Mucosa of rectum (tissue), 2 donors: ENCODE results near the gene PAQR9.

ENCODE experiments used
- H3K27ac ChIP-seq, 2 donors: one replicate each; pipeline ENCODE4 v1.7.0; 2013; ENCODE audit warnings: inconsistent platforms in 2 of 2, low read depth in 2 of 2, low read length in 2 of 2
- H3K27me3 ChIP-seq, 2 donors: one replicate each; pipeline ENCODE4 v1.7.0; 2013; ENCODE audit warnings: low read length in 2 of 2; ENCODE audit not compliant: control insufficient read depth in 2 of 2, insufficient read depth in 2 of 2
- H3K36me3 ChIP-seq, 2 donors: one replicate each; pipeline ENCODE4 v1.7.0; 2013; ENCODE audit warnings: low read length in 2 of 2; ENCODE audit not compliant: control insufficient read depth in 2 of 2, insufficient read depth in 2 of 2
- H3K4me1 ChIP-seq, 2 donors: one replicate each; pipeline ENCODE4 v1.7.0; 2013; ENCODE audit warnings: low read length in 2 of 2, mild to moderate bottlenecking in 1 of 2; ENCODE audit not compliant: control insufficient read depth in 2 of 2, insufficient read depth in 2 of 2
- H3K4me3 ChIP-seq, 2 donors: one replicate each; pipeline ENCODE4 v1.7.0; 2013; ENCODE audit warnings: low read length in 2 of 2
- H3K9ac ChIP-seq, 2 donors: one replicate each; pipeline ENCODE4 v1.7.0; 2013; ENCODE audit warnings: low read length in 2 of 2, low read depth in 1 of 2, mild to moderate bottlenecking in 1 of 2
- H3K9me3 ChIP-seq, 2 donors: one replicate each; pipeline ENCODE4 v1.7.0; 2013; ENCODE audit warnings: low read length in 2 of 2; ENCODE audit not compliant: control insufficient read depth in 2 of 2
- donor health status: healthy.
- donor health status: Normal muscosa, but diverticular disease.

Gene PAQR9

DNA sequence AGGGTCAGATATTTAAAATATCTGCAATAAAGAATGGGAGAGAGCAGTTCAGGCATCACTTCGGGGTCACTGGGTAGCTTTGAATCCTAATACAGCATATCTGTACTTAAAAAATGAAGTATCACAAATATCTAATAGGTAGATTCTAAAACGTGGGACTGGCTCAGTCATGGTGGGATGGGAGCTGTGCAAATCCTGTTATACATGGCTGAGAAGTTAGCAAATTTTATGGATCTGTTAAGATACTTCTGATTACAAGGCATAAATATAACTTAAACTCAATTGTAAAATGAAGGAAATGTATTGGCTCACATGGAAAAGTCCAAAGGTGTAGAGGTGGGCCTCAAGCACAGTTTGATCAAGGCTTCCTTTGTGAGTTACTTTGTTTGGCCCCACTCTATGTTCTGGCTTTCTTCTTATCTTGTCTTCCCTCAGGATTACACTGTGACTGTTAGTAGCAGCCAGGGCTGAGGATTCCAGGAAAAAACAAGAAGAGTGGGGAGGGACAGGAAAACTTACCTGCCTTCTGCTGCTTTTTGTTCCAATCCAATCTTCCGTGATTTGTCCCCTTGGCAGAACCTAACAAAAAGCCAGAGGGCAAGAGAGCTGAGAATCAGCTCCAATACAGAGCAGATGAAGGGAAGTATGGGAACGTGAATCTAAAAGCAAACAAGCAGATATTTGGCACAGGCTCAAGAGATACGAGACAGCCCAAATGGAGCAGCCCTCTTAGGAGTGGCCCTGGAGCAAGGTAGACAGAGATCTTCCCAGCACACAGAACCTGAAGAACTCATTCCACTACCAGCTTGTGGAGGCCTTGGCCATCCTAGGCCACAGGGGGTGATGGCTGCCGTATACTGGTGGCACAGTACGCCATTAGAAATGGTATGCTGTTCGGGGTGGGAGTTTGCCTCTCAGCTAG, 10.9 kb downstream of the PAQR9 start:
- Histone ChIP-seq H3K27ac (no peak overlapping the region), H3K4me1 (no peaks in the 10 kb centered on the region), H3K27me3 (peaks cover 5 to 10% of the 10 kb centered on the region in 2 donors), H3K9me3 (no peaks in the 10 kb centered on the region), H3K36me3 (no peaks in the 10 kb centered on the region), H3K4me3 (no peak overlapping the region), H3K9ac (no peak overlapping the region)

DNA sequence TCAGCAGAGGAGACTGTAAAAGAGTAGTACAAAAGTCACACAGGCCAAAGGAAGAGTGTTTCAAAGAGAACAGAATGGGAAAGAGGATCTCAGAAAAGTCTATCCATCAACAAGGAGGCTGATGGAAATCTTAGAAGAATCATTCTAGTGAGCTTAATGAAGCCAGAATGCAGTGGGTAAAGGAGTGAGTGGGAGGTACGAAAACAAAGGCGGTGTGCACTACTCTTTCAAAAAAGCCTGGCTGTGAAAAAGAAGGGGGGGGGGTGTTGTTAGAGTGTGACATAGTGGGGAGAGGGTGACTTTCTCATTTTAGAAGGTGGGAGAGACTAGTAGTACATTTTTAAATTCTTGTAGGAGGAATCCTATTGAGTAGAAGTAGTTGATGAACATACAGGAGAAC, 11.7 kb downstream of the PAQR9 start:
- Histone ChIP-seq H3K36me3 (no peaks in the 10 kb centered on the region), H3K4me1 (no peaks in the 10 kb centered on the region), H3K27me3 (peaks cover 10% of the 10 kb centered on the region in 2 donors), H3K9me3 (no peaks in the 10 kb centered on the region), H3K27ac (no peak overlapping the region), H3K4me3 (no peak overlapping the region), H3K9ac (no peak overlapping the region)

DNA sequence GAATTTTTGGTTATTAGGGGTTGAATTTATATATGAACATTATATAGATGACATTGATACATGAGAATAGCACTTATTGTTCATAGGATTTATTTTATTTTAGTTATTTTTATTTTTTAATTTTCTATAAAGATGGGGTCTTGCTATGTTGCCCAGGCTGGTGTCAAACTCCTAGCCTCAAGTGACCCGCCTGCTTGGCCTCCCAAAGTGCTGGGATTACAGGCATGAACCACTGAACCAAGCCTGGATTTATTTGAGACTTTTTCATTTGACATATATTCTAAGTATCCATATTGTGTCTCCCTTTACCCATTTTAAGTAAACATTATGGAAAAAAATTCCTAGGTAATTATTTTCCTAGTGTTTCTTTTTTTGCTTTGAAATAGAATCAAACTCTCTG, 12.5 kb downstream of the PAQR9 start:
- no peaks in the 10 kb centered on the region for H3K36me3 ChIP-seq

DNA sequence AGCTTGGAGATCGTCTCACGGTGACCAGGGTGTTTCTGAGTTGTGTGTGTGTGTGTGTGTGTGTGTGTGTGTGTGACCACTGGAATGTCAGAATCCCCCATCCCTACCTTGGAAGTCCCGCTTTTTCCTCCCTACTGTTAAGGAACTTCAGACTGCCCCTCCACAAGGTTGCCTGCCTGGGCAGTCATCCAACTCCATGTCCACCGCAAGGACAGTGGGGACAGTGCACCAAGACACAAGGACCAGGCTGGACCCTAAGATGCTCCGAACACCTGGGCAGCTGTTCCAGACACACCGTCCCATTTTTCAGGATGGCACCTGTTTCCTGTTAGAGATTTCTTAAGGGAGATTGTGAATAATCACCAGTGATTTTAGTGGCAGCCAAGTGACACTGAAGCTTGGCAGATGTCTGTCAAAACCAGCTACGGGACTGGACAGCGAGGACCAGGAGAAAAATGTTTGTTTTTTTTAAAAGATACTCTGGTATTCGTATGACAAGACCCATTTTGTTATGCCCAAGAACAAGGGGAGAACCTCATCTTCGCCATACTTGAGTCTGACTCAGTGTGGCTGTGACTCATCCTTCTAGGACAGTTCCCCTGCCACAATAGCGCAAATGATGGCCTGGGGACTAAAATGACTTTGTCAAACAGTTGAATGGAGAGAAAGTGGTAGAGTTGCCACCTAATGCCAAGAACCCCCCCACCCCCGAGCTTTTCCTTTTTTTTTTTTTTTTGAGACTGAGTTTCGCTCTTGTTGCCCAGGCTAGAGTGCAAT, 15.5 kb downstream of the PAQR9 start:
- no peaks in the 10 kb centered on the region for H3K9me3 ChIP-seq

More for the DNA sequence above, 12.5 kb downstream of the PAQR9 start:
- Histone ChIP-seq H3K27ac (no peak overlapping the region), H3K4me3 (no peak overlapping the region), H3K27me3 (peaks cover 10 to 11% of the 10 kb centered on the region in 2 donors), H3K9me3 (no peaks in the 10 kb centered on the region), H3K9ac (no peak overlapping the region), H3K4me1 (no peaks in the 10 kb centered on the region)

DNA sequence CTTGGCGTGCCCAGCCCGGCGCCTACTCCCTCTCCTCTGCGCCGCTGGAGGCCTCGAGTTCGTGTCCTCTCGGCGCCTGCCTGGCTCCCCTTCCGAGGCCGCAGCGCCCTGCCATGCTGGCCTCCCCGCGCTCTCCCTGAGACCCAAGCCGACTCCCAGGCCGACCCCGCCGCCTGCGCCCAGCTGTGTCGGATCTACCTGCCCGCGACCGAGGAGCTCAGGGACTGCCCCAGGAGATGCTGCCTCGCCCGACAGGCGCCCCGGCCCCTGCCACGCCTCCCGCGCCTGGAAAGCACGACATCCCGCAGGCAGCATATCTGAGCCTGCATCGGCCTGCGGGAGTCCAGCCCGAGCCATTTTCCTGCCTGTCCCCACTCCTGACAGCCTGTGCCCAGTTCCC, 16.1 kb downstream of the PAQR9 start:
- Histone ChIP-seq H3K4me3 (no peak overlapping the region), H3K9ac (no peak overlapping the region), H3K9me3 (no peaks in the 10 kb centered on the region), H3K27ac (no peak overlapping the region), H3K36me3 (no peaks in the 10 kb centered on the region), H3K27me3 (peaks cover 10 to 11% of the 10 kb centered on the region in 2 donors), H3K4me1 (no peaks in the 10 kb centered on the region)

More for the DNA sequence above, 15.5 kb downstream of the PAQR9 start:
- Histone ChIP-seq H3K36me3 (no peaks in the 10 kb centered on the region), H3K9ac (no peak overlapping the region), H3K27ac (no peak overlapping the region), H3K27me3 (peaks cover 10 to 11% of the 10 kb centered on the region in 2 donors), H3K4me3 (no peak overlapping the region), H3K4me1 (no peaks in the 10 kb centered on the region)

DNA sequence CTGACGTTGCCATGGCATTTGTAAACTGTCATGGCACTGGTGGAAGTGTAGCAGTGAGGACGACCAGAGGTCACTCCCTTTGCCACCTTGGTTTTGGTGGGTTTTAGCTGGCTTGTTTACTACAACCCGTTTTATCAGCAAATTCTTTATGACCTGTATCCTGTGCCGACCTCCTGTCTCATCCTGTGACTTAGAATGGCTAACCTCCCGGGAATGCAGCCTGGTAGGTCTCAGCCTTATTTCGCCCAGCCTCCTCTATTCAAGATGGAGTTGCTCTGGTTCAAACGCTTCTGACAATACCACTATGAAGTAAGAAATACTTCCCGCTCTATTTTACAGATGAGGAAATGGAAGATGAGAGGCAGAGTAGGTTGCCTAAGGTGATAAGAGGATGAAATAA, 16.6 kb downstream of the PAQR9 start:
- H3K9me3 ChIP-seq = no peaks in the 10 kb centered on the region
- H3K9ac ChIP-seq = no peak overlapping the region
- H3K4me1 ChIP-seq = no peaks in the 10 kb centered on the region
- H3K27me3 ChIP-seq = peaks cover 10 to 11% of the 10 kb centered on the region in 2 donors
- H3K36me3 ChIP-seq = no peaks in the 10 kb centered on the region
- no peak overlapping the region for H3K27ac ChIP-seq
- H3K4me3 ChIP-seq = no peak overlapping the region

DNA sequence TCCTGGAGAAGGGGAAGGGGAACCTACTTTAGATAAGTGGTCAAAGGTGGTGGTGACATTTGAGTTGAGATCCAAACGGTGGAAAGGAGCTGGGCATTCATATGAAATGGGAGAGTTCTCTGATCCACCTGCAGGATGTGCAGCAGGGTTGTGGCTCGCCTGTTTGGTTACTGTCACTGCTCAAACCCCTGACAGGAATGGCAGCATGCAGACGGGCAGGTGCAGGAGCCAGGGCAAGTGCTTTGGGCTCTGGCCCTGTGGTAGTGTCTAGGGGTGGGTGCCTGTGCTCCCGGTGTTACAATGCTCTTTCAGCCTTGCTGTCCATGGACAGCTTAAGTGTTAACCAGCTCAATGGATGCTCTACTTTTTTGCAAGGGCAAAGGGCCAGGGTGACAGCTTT, 18.5 kb downstream of the PAQR9 start:
- H3K4me3 ChIP-seq = no peak overlapping the region
- H3K27me3 ChIP-seq = peaks cover 10 to 11% of the 10 kb centered on the region in 2 donors
- H3K9ac ChIP-seq = no peak overlapping the region
- H3K4me1 ChIP-seq = no peaks in the 10 kb centered on the region
- H3K27ac ChIP-seq = no peak overlapping the region
- H3K9me3 ChIP-seq = no peaks in the 10 kb centered on the region
- no peaks in the 10 kb centered on the region for H3K36me3 ChIP-seq

DNA sequence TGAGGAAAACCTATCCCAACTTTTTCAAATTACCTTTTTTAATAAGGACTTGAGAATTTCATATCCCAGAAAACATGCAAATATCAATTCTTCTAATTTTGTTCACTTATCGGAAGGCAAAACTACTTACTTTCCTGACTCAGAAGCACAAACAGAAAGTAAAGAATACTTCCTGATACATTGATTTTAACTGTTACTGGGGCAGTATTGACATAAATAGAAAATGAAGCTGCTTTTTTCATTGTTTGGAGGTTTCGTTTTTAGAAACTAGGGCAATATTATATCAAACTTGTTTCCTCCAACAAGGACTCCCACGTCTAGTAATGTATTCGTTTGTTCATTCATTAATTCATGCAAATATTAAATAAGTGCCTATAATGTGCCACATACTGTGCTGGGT, 19.1 kb downstream of the PAQR9 start:
- Histone ChIP-seq H3K9ac (no peak overlapping the region), H3K27me3 (peaks cover 10 to 11% of the 10 kb centered on the region in 2 donors), H3K9me3 (no peaks in the 10 kb centered on the region), H3K4me1 (no peaks in the 10 kb centered on the region), H3K4me3 (no peak overlapping the region), H3K27ac (no peak overlapping the region), H3K36me3 (no peaks in the 10 kb centered on the region)

DNA sequence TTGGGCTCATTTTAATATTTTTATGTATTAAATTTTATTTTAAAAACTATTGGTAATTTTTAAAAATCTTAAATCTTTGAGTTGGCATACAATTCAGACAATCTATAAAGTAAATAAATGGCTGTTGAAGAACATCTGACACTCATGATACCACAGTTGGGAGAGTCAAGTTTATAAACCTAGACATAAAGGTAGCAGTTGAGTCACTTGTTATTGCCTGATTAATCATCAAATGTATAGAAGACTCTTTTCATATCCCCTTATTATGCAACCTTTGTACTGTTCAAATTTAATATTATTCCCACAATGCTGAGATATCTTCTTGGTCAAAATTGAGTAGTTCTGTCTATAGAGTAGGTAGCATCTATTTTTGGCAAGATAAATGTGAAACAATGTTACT, 19.6 kb downstream of the PAQR9 start:
- Histone ChIP-seq H3K9me3 (no peaks in the 10 kb centered on the region), H3K27me3 (peaks cover 10 to 11% of the 10 kb centered on the region in 2 donors), H3K4me1 (no peaks in the 10 kb centered on the region), H3K9ac (no peak overlapping the region), H3K36me3 (no peaks in the 10 kb centered on the region), H3K27ac (no peak overlapping the region), H3K4me3 (no peak overlapping the region)

DNA sequence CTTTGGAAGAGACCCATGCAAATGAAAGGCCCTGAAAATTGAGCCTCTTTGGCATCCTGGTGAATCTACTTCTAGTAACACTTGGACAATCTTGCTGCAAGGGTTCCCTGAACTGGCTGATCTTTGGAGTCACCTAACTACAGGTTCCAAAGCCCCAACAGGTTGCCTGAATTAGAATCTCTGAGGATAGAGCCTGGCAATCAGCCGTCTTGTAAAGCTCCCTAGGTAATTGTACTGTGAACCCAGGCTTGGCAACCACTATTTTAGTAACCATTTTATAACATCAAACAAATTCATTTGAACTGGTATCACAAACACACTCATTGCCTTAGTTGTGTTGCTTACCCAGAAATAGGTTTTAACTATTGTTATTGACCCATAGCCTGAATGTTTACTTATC, 20.1 kb downstream of the PAQR9 start:
- H3K4me3 ChIP-seq = no peak overlapping the region
- no peaks in the 10 kb centered on the region for H3K36me3 ChIP-seq
- H3K9me3 ChIP-seq = no peaks in the 10 kb centered on the region
- no peaks in the 10 kb centered on the region for H3K4me1 ChIP-seq
- no peak overlapping the region for H3K27ac ChIP-seq
- no peak overlapping the region for H3K9ac ChIP-seq
- H3K27me3 ChIP-seq = peaks cover 10 to 11% of the 10 kb centered on the region in 2 donors
